HG02571 (cell line): ENCODE data around the gene PSMB3.
A peak's percentile ranks its signal among the peaks of the same experiment; 100 is the strongest.
"Not testable (repeated sequence)": the region's sequence is repeated elsewhere in the genome, so short reads cannot be mapped to it uniquely, and the experiment has no call there.

Experiments used
- ATAC-seq: cut with Tn5 transposase; IDR thresholded peaks from one replicate; pipeline ENCODE4 v1.9.1; 2021; ENCODE audit warnings: mild to moderate bottlenecking, moderate library complexity; ENCODE audit not compliant: unreplicated experiment

The PSMB3 gene

DNA sequence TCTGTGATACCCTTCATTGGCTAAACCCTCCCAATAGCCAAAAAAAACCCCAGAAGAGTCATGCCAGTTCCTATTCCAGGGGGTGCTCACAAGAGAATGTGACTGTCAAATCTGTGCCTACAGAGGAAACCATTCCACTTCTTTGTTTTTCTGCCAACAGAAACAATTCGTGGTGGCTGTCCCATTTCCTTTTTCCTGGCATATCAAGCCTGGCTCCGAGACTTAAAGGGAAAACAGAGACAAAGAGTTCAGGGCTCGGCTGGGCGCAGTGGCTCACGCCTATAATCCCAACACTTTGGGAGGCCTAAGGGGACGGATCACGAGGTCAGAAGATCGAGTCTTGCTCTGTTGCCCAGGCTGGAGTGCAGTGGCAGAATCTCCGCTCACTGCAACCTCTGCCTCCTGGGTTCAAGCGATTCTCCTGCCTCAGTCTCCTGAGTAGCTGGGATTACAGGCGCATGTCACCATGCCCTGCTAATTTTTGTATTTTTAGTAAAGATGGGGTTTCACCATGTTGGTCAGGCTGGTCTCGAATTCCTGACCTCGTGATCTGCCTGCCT lies 37.7 kb downstream of the PSMB3 start:
- not testable (repeated sequence) for ATAC-seq

DNA sequence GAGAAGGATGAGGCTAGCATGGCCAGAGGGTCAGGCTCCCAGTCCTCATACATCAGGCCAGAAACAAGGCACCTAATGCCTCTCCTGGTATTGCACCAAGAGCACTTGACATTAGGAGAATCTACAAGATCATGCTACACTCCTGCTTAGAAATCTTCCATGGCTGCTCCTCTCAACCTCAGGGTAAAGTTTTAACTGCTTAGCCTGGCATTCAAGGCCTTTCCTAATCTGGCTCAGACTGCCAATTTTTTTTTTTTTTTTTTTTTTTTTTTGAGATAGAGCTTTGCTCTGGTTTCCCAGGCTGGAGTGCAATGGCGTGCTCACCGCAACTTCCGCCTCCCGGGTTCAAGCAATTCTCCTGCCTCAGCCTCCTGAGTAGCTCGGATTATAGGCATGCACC lies 38.6 kb downstream of the PSMB3 start:
- ATAC-seq, result no peak

GRCh38 chr17:38794221-38794620 lies 41.7 kb downstream of the PSMB3 start:
- no peak for ATAC-seq

GRCh38 chr17:38796451-38797157 lies 44.1 kb downstream of the PSMB3 start:
- ATAC-seq, result no peak

DNA sequence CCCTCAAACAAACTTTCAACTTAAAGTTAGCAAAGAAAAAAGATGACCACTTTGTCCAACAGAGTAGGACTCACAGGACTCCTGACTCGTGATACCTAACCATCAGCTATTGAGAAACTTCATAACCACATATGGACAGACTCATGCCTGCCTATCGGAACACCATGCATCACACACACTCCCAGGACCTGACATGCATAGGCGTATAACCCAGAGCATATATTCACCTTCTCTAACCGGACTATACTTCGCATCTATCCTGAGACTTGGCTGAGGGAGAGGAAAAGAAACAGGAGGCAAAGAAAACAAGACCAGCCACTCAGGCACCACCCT lies 44.6 kb downstream of the PSMB3 start:
- no peak for ATAC-seq

DNA sequence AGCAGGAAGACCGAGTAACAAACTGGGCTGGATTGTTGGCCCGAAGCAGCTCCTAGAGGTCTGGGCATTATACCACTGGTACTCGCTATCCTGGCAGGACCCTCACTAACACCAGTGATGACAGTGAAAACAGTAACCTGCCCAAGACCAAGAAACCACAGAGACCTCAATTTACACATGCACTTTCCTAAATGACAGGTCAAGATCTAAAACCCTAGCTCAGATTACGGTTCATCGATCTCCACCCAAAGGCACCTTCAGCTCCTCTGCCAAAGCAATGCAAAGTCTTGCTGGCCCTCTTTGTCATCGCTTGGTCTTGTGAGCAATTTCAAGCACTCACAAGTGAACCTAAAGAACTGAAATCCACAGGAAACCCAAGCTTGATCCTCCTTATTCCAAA lies 45.3 kb downstream of the PSMB3 start:
- no peak for ATAC-seq

- peak; percentile 21 for ATAC-seq
Measured at GRCh38 chr17:38798614-38799500, 46.3 kb downstream of the PSMB3 start.

DNA sequence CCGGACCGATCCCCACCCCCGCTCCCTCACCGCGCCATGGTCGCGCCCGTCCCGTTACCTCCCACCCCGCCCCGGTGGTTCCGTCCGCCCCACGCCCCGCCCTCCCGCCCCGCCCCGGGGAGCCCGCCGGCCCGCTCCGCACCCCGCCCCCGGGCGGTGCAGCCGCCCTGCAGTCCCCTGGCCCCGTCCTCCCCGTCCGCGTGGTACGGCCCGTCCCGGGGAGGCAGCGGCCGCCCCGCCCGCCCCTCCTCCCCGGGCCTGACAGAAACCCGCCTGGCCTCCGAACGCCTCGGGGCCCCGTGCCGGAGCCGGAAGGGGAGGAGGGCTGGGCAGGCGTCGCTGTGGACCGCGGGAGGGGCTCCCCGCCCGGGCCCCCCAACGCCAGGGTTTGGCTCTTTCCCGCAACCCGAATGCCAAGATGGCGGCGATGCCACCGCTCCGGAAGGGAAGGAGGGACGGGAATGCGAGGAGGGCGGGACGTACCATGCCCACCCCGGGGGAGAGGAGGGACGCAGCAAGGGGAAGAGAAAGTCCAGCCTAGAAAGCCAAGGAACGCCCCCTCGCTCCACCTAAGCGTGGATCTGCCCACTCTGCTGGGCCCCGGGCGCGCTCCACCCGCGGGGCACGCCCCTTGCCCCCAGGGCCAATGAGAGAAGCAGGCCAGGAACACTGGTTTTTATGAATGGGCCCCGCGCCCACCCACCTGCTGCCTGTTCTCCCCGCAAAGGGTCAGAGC lies 47.1 kb downstream of the PSMB3 start, which contains the start of gene PIP4K2B:
PIP4K2B (minus strand) TSS at position 56 of the 736 bp plus-strand sequence. CDS start 132 bp downstream, outside the sequence.
- ATAC-seq, result peak; percentile 80

DNA sequence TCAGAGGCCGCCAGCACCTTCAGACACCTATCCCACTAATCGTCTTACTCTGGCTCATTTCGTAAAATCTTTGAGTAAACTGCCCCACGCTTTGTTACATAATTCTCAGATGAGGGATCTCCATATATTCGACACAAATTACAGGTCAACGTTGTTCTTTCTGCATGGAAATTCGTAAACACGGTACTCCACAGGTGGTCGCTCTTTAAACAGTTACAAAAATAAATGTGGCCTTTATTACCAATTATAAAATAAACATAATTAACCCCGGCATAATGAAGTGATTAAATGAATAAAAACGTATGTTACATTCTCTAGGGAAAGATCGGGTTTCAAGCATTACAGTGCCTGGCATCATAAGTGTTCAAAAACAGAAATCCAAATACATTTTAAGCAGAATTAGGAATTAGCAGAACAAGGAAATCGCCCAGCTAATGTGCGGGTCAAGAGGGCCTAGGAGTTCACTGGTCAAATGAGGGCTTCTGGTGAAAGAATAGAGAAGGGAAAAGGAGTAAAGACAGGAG lies 47.8 kb downstream of the PSMB3 start:
- no peak for ATAC-seq

GRCh38 chr17:38809828-38810227 lies 57.3 kb downstream of the PSMB3 start:
- no peak for ATAC-seq
